SU-DHL-6 (cell line): Measurements from ENCODE around the gene ANO6.

Source experiments
- EZH2phosphoT487 ChIP-seq: fragments of 200-600 bp; sonication (generic), shearing (Covaris generic); conservative IDR thresholded peaks from 2 replicates; pipeline ENCODE4 v1.6.1; 2018; ENCODE audit warnings: mild to moderate bottlenecking, antibody characterized with exemption, low read length, moderate library complexity, mixed read lengths
- TF ChIP-seq, protein P1 (sequence below): fragments of 200-600 bp; sonication (generic); IDR thresholded peaks from one replicate; pipeline ENCODE4 v1.5.1; 2017; ENCODE audit warnings: antibody characterized with exemption, mild to moderate bottlenecking, low read length, moderate library complexity; ENCODE audit not compliant: insufficient read depth, poor library complexity, severe bottlenecking

DNA sequence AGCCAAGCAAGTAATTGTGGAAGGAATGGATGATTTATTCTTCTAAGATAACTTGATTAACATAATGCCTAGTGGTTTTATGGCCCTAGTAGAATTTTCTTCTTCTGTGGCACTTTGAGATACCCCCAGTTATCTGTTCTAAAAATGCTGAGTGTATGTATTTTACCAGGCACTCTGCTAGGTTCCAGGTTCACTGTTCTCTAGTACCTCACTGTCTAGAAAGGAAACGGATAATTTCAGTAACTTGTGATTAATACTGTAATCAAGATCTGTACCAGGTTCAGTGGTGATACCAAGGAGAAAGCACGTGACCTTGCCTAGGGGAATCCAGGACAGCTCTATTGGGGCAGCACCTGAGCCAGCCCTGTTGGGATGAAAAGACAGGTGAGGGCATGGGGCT, 8.0 kb downstream of the ANO6 start:
- TF ChIP-seq, protein P1, sequence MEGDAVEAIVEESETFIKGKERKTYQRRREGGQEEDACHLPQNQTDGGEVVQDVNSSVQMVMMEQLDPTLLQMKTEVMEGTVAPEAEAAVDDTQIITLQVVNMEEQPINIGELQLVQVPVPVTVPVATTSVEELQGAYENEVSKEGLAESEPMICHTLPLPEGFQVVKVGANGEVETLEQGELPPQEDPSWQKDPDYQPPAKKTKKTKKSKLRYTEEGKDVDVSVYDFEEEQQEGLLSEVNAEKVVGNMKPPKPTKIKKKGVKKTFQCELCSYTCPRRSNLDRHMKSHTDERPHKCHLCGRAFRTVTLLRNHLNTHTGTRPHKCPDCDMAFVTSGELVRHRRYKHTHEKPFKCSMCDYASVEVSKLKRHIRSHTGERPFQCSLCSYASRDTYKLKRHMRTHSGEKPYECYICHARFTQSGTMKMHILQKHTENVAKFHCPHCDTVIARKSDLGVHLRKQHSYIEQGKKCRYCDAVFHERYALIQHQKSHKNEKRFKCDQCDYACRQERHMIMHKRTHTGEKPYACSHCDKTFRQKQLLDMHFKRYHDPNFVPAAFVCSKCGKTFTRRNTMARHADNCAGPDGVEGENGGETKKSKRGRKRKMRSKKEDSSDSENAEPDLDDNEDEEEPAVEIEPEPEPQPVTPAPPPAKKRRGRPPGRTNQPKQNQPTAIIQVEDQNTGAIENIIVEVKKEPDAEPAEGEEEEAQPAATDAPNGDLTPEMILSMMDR: no peak
- no peak for TF ChIP-seq EZH2phosphoT487
